Measurements from ENCODE around the gene RMDN3.

Gene RMDN3

GRCh38 chr15:40787344-40787841, 32.3 kb upstream of the RMDN3 start:
- peak; percentile 79 for DNase-seq (ENCODE audit: low read depth)
- TF ChIP-seq CTCF (conservative IDR thresholded peaks at IDR 0.05; ENCODE audit: control insufficient read depth, insufficient read depth, low read depth, low read length): no peak
- no peak overlapping the region for H3K4me3 ChIP-seq (ENCODE audit: control insufficient read depth, low read depth, low read length)

- no peak for DNase-seq (ENCODE audit: low read depth)
- TF ChIP-seq CTCF (conservative IDR thresholded peaks at IDR 0.05; ENCODE audit: control insufficient read depth, insufficient read depth, low read depth, low read length): no peak
- H3K4me3 ChIP-seq (ENCODE audit: control insufficient read depth, low read depth, low read length): no peak overlapping the region
Observed at GRCh38 chr15:40785814-40786213, 30.8 kb upstream of the RMDN3 start.

GRCh38 chr15:40785164-40785563, 30.1 kb upstream of the RMDN3 start:
- H3K4me3 ChIP-seq (ENCODE audit: control insufficient read depth, low read depth, low read length): no peak overlapping the region
- no peak for TF ChIP-seq CTCF (conservative IDR thresholded peaks at IDR 0.05; ENCODE audit: control insufficient read depth, insufficient read depth, low read depth, low read length)
- no peak for DNase-seq (ENCODE audit: low read depth)

GRCh38 chr15:40782609-40783227, 27.7 kb upstream of the RMDN3 start:
- peak; percentile 23 for TF ChIP-seq CTCF (conservative IDR thresholded peaks at IDR 0.05; ENCODE audit: control insufficient read depth, insufficient read depth, low read depth, low read length)
- no peak for DNase-seq (ENCODE audit: low read depth)
- H3K4me3 ChIP-seq (ENCODE audit: control insufficient read depth, low read depth, low read length): no peak overlapping the region

- DNase-seq (ENCODE audit: low read depth): peak; percentile 71
- TF ChIP-seq CTCF (conservative IDR thresholded peaks at IDR 0.05; ENCODE audit: control insufficient read depth, insufficient read depth, low read depth, low read length): no peak
- no peak overlapping the region for H3K4me3 ChIP-seq (ENCODE audit: control insufficient read depth, low read depth, low read length)
Observed at GRCh38 chr15:40776537-40777141, 21.6 kb upstream of the RMDN3 start.

GRCh38 chr15:40775740-40776536, 20.9 kb upstream of the RMDN3 start:
- no peak overlapping the region for H3K4me3 ChIP-seq (ENCODE audit: control insufficient read depth, low read depth, low read length)
- TF ChIP-seq CTCF (conservative IDR thresholded peaks at IDR 0.05; ENCODE audit: control insufficient read depth, insufficient read depth, low read depth, low read length): no peak
- DNase-seq (ENCODE audit: low read depth): no peak

All from fibroblast of mammary gland (primary cell).